SKM-1 (cell line): Measurements from ENCODE around the gene FOXJ3.
"Not testable (repeated sequence)": the region's sequence is repeated elsewhere in the genome, so short reads cannot be mapped to it uniquely, and the experiment has no call there.

Source experiments
- DNase-seq: peaks from one replicate; lab custom pipeline; 2025; ENCODE audit not compliant: unreplicated experiment; lab: John Stamatoyannopoulos, UW

The FOXJ3 gene

GRCh38 chr1:42259059-42259738 lies 75.8 kb downstream of the FOXJ3 start:
- no peak for DNase-seq

GRCh38 chr1:42258218-42258617 lies 76.8 kb downstream of the FOXJ3 start:
- no peak for DNase-seq

- DNase-seq, result no peak
These were observed 84.0 kb downstream of the FOXJ3 start for GRCh38 chr1:42251042-42251441.

GRCh38 chr1:42250164-42250563 lies 84.9 kb downstream of the FOXJ3 start:
- DNase-seq, result no peak

- DNase-seq, result no peak
These were observed 93.9 kb downstream of the FOXJ3 start for GRCh38 chr1:42240966-42241755.

- no peak for DNase-seq
These were observed 95.5 kb downstream of the FOXJ3 start for GRCh38 chr1:42239555-42239954.

- no peak for DNase-seq
These were observed 96.0 kb downstream of the FOXJ3 start for GRCh38 chr1:42239041-42239440.

GRCh38 chr1:42231253-42231652 lies 103.8 kb downstream of the FOXJ3 start:
- DNase-seq, result no peak

- DNase-seq, result no peak
These were observed 106.1 kb downstream of the FOXJ3 start for GRCh38 chr1:42228938-42229337.

- DNase-seq, result no peak
These were observed 112.0 kb downstream of the FOXJ3 start for GRCh38 chr1:42223036-42223435.

- no peak for DNase-seq
These were observed 113.0 kb downstream of the FOXJ3 start for GRCh38 chr1:42221952-42222606.

- DNase-seq, result no peak
These were observed 113.6 kb downstream of the FOXJ3 start for GRCh38 chr1:42221456-42221855.

- no peak for DNase-seq
These were observed 115.4 kb downstream of the FOXJ3 start for GRCh38 chr1:42219627-42220026.

- no peak for DNase-seq
These were observed 120.6 kb downstream of the FOXJ3 start for GRCh38 chr1:42214447-42214871.

- no peak for DNase-seq
These were observed 123.8 kb downstream of the FOXJ3 start for GRCh38 chr1:42211224-42211623.

GRCh38 chr1:42210421-42211133 lies 124.5 kb downstream of the FOXJ3 start:
- DNase-seq, result no peak

- DNase-seq, result no peak
These were observed 125.3 kb downstream of the FOXJ3 start for GRCh38 chr1:42209526-42210251.

- DNase-seq, result not testable (repeated sequence)
These were observed 128.1 kb downstream of the FOXJ3 start for GRCh38 chr1:42206930-42207329.

- no peak for DNase-seq
These were observed 128.9 kb downstream of the FOXJ3 start for GRCh38 chr1:42206164-42206563.

- no peak for DNase-seq
These were observed 133.0 kb downstream of the FOXJ3 start for GRCh38 chr1:42201986-42202385.

GRCh38 chr1:42198251-42198650 lies 136.8 kb downstream of the FOXJ3 start:
- DNase-seq, result no peak
